ENCODE measurements around the gene UBE2Z. TPM values are rescaled to one million over a fixed set of nuclear protein-coding genes. Genes with fewer than 3 reads are reported as not detected.

UBE2Z gene
- total RNA-seq, 1 experiment from 2014 or later, result 65.4 TPM

GRCh38 chr17:48961516-48962233 is 53.5 kb downstream of the UBE2Z start:
- H3K27me3 ChIP-seq (ENCODE audit: control insufficient read depth, insufficient read depth, low read length), result no peaks in the 10 kb centered on the region
- no peaks in the 10 kb centered on the region for H3K36me3 ChIP-seq (replicated peaks; ENCODE audit: control insufficient read depth, insufficient read depth, low read length)
- DNase-seq, result peak; percentile 80
- no peak overlapping the region for H3K4me3 ChIP-seq (ENCODE audit: insufficient read depth, low read depth, low read length)

GRCh38 chr17:48970224-48970623 is 62.0 kb downstream of the UBE2Z start:
- Histone ChIP-seq H3K36me3 (replicated peaks; ENCODE audit: control insufficient read depth, insufficient read depth, low read length) (no peaks in the 10 kb centered on the region), H3K4me3 (ENCODE audit: insufficient read depth, low read depth, low read length) (no peak overlapping the region)
- DNase-seq, result no peak

GRCh38 chr17:48970865-48971687 is 62.9 kb downstream of the UBE2Z start:
- Histone ChIP-seq H3K36me3 (replicated peaks; ENCODE audit: control insufficient read depth, insufficient read depth, low read length) (no peaks in the 10 kb centered on the region), H3K4me3 (ENCODE audit: insufficient read depth, low read depth, low read length) (no peak overlapping the region), H3K27me3 (ENCODE audit: control insufficient read depth, insufficient read depth, low read length) (no peaks in the 10 kb centered on the region)
- DNase-seq, result peak; percentile 41

More at GRCh38 chr17:48970224-48970623, 62.0 kb downstream of the UBE2Z start:
- no peaks in the 10 kb centered on the region for H3K27me3 ChIP-seq (ENCODE audit: control insufficient read depth, insufficient read depth, low read length)

- Histone ChIP-seq H3K36me3 (replicated peaks; ENCODE audit: control insufficient read depth, insufficient read depth, low read length) (no peaks in the 10 kb centered on the region), H3K27me3 (ENCODE audit: control insufficient read depth, insufficient read depth, low read length) (no peaks in the 10 kb centered on the region), H3K4me3 (ENCODE audit: insufficient read depth, low read depth, low read length) (no peak overlapping the region)
- DNase-seq, result no peak
Measured at GRCh38 chr17:48972749-48973097, 64.5 kb downstream of the UBE2Z start.

- Histone ChIP-seq H3K4me3 (ENCODE audit: insufficient read depth, low read depth, low read length) (no peak overlapping the region), H3K27me3 (ENCODE audit: control insufficient read depth, insufficient read depth, low read length) (no peaks in the 10 kb centered on the region), H3K36me3 (replicated peaks; ENCODE audit: control insufficient read depth, insufficient read depth, low read length) (no peaks in the 10 kb centered on the region)
- DNase-seq, result peak; percentile 40
Measured at GRCh38 chr17:48973806-48974205, 65.6 kb downstream of the UBE2Z start.

Other genes with a start within 250 kb of the UBE2Z start
- 156 and 173 TPM in 2 replicates for gene PRAC1, start 185.9 kb upstream of the UBE2Z start, total RNA-seq (2014; rRNA removed; shearing (Covaris generic))
- 40.8 and 40.9 TPM in 2 replicates for gene PRAC2, start 185.2 kb upstream of the UBE2Z start, total RNA-seq (2014; rRNA removed; shearing (Covaris generic))
- 7.9 and 11.1 TPM in 2 replicates for gene HOXB13, start 179.7 kb upstream of the UBE2Z start, total RNA-seq (2014; rRNA removed; shearing (Covaris generic))
- 2.1 and 2.6 TPM in 2 replicates for gene TTLL6, start 91.2 kb upstream of the UBE2Z start, total RNA-seq (2014; rRNA removed; shearing (Covaris generic))
- 19.4 and 23.1 TPM in 2 replicates for gene CALCOCO2, start 77.4 kb upstream of the UBE2Z start, total RNA-seq (2014; rRNA removed; shearing (Covaris generic))
- gene ATP5MC1, start 15.6 kb upstream of the UBE2Z start, total RNA-seq (2014; rRNA removed; shearing (Covaris generic)), result 162 and 249 TPM in 2 replicates
- gene SNF8, start 36.4 kb downstream of the UBE2Z start, total RNA-seq (2014; rRNA removed; shearing (Covaris generic)), result 62.3 and 98.0 TPM in 2 replicates
- gene GIP, start 60.2 kb downstream of the UBE2Z start, total RNA-seq (2014; rRNA removed; shearing (Covaris generic)), result 0.52 and 2.1 TPM in 2 replicates
- gene IGF2BP1, start 89.0 kb downstream of the UBE2Z start, total RNA-seq (2014; rRNA removed; shearing (Covaris generic)), result 105 and 124 TPM in 2 replicates
- gene B4GALNT2, start 224.4 kb downstream of the UBE2Z start, total RNA-seq (2014; rRNA removed; shearing (Covaris generic)), result 0.03 TPM in 1 of 2 replicates, not detected in the other

Data from H7 (cell line).